GM12892 (cell line): ENCODE data around the gene TEC.

Experiments used
- POLR2A ChIP-seq: IDR thresholded peaks from 2 replicates; pipeline ENCODE4 v1.6.1; 2011; ENCODE audit warnings: low read depth, low read length, control low read depth
- POLR2AphosphoS5 ChIP-seq: IDR thresholded peaks from 2 replicates; pipeline ENCODE4 v1.6.1; 2011; ENCODE audit warnings: low read depth, low read length, control low read depth

DNA sequence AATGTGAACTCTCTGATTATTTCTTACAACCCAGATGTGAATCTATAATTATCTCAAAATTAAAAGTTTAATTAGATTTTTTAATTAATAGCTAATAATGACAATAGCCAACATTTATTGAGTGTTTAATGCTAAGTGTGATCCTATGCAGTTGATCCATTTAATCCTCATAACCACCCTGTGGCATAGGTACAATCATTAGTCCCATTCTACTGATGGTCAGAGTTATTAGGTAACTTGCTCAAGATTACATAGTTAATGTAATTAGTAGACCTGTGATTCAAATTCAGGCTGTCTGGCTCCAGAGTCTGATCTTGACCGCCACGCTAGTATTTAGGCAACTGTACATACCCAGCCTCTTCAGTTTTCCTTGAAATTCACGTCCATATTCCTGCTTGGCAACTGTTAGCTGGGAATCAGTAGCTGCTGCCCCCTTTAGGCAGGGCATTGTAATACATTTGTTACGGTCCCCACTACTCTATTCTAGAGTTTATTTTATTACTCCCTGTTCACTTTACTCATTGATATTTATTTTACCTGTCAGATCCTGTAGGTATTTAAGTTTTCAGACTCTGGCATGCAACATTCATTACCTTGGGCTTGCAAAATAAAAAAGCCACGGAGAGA lies 20.6 kb upstream of the TEC start:
- TF ChIP-seq POLR2A (no peak), POLR2AphosphoS5 (no peak)
